B cell (primary cell): ENCODE results near the gene UFSP1. TPM values are rescaled to one million over a fixed set of nuclear protein-coding genes. Genes with fewer than 3 reads are reported as not detected.

Experiments used
- ATAC-seq: fragments of 200-7000 bp; cut with Tn5 transposase; one replicate; pipeline ENCODE4 v1.10.0; 2021; ENCODE audit warnings: low read depth, mild to moderate bottlenecking, moderate number of reproducible peaks, moderate library complexity
- CTCF ChIA-PET: fragments of 350-600 bp; sonication (Branson Sonifier 250); formaldehyde crosslinking; loops from one replicate; lab custom pipeline; 2021; ENCODE audit warnings: antibody characterized with exemption, inconsistent platforms; lab: Charles Lee
- POLR2A ChIA-PET: fragments of 350-600 bp; sonication (Branson Sonifier 250); formaldehyde crosslinking; loops from one replicate; lab custom pipeline; 2021; ENCODE audit warnings: antibody characterized with exemption; lab: Charles Lee
- DNase-seq: peaks from one replicate; pipeline ENCODE4 v3.0.0; 2013
- H2AFZ ChIP-seq: 2 replicates; pipeline ENCODE4 v1.6.1; 2012; ENCODE audit warnings: mild to moderate bottlenecking, low read depth, low read length; ENCODE audit not compliant: insufficient read depth, poor library complexity, severe bottlenecking
- H3K27ac ChIP-seq, 2 donors: 1 replicate in 1 of 2; 2 replicates in 1 of 2; pipeline ENCODE4 v1.5.1; 2012 to 2013; ENCODE audit warnings: low read length in 2 of 2, mild to moderate bottlenecking in 2 of 2, moderate library complexity in 1 of 2
- H3K27me3 ChIP-seq, 4 experiments: fragments of 200-600 bp in 1 of 4; sonication (generic) in 1 of 4; replicated peaks in 1 of 4; 1 replicate in 2 of 4; 2 replicates in 2 of 4; pipeline versions ENCODE4 v1.6.1 to v1.7.0; 2013 to 2016; ENCODE audit warnings: low read length in 3 of 4, mild to moderate bottlenecking in 2 of 4, mixed read lengths in 1 of 4, moderate library complexity in 1 of 4; ENCODE audit not compliant: insufficient read depth in 4 of 4, control insufficient read depth in 3 of 4; ENCODE audit errors: control extremely low read depth in 1 of 4
- H3K36me3 ChIP-seq, 2 experiments: replicated peaks in 1 of 2; 1 replicate in 1 of 2; 2 replicates in 1 of 2; pipeline versions ENCODE4 v1.6.1 to v1.7.1; 2013; ENCODE audit warnings: low read length in 1 of 2; ENCODE audit not compliant: insufficient read depth in 2 of 2, control insufficient read depth in 1 of 2; ENCODE audit errors: control extremely low read depth in 1 of 2, extremely low read depth in 1 of 2
- H3K4me1 ChIP-seq, 2 donors: fragments of 200-600 bp in 1 of 2; sonication (generic) in 1 of 2; 1 replicate in 1 of 2; 2 replicates in 1 of 2; pipeline versions ENCODE4 v1.5.1 to v1.6.1; 2013 to 2017; ENCODE audit warnings: low read length in 2 of 2; ENCODE audit not compliant: control insufficient read depth in 2 of 2, insufficient read depth in 2 of 2
- H3K4me2 ChIP-seq: replicated peaks from 2 replicates; pipeline ENCODE3; 2012; ENCODE audit warnings: mild to moderate bottlenecking, low read depth, low read length; ENCODE audit not compliant: poor library complexity, severe bottlenecking
- H3K4me3 ChIP-seq, 5 experiments: fragments of 200-600 bp in 1 of 5; sonication (generic) in 1 of 5; 1 replicate in 3 of 5; 2 replicates in 2 of 5; pipeline versions ENCODE4 v1.5.1 to v1.7.0; 2011 to 2016; ENCODE audit warnings: low read length in 4 of 5, mild to moderate bottlenecking in 4 of 5, low read depth in 2 of 5, control low read depth in 1 of 5, moderate library complexity in 1 of 5; ENCODE audit not compliant: insufficient read depth in 1 of 5; ENCODE audit errors: control extremely low read depth in 1 of 5, extremely low read depth in 1 of 5
- H3K79me2 ChIP-seq: fragments of 200-600 bp; sonication (generic); one replicate; pipeline ENCODE4 v1.6.0; 2016; ENCODE audit warnings: low read length; ENCODE audit not compliant: control insufficient read depth, insufficient read depth
- H3K9ac ChIP-seq: fragments of 200-600 bp; sonication (generic); 2 replicates; pipeline ENCODE4 v1.6.1; 2017; ENCODE audit warnings: mild to moderate bottlenecking, low read length, moderate library complexity
- H3K9me3 ChIP-seq, 3 donors: one replicate each; pipeline versions ENCODE4 v1.6.1 to v1.7.1; 2013; ENCODE audit warnings: low read length in 2 of 3; ENCODE audit not compliant: control insufficient read depth in 2 of 3, insufficient read depth in 1 of 3; ENCODE audit errors: control extremely low read depth in 1 of 3
- H4K20me1 ChIP-seq: 2 replicates; pipeline ENCODE4 v1.6.0; 2012; ENCODE audit warnings: mild to moderate bottlenecking, low read length; ENCODE audit not compliant: insufficient read depth, control insufficient read depth, poor library complexity, severe bottlenecking
- H3K27ac Mint-ChIP-seq: one replicate; pipeline ENCODE4 v1.8.0; 2021; ENCODE audit warnings: mixed read lengths
- H3K27me3 Mint-ChIP-seq: one replicate; pipeline ENCODE4 v1.8.0; 2021; ENCODE audit warnings: mixed read lengths
- H3K4me1 Mint-ChIP-seq: one replicate; pipeline ENCODE4 v1.8.0; 2021; ENCODE audit warnings: mixed read lengths
- H3K4me3 Mint-ChIP-seq: one replicate; pipeline ENCODE4 v1.8.0; 2021; ENCODE audit warnings: mixed read lengths
- H3K9me3 Mint-ChIP-seq: one replicate; pipeline ENCODE4 v1.8.0; 2022; ENCODE audit warnings: mixed read lengths; ENCODE audit not compliant: insufficient read depth
- CTCF ChIP-seq: fragments of 200-600 bp; IDR thresholded peaks from one replicate; pipeline ENCODE4 v1.8.0; 2022; ENCODE audit warnings: antibody characterized with exemption, mild to moderate bottlenecking
- EZH2 ChIP-seq: IDR thresholded peaks from 2 replicates; pipeline ENCODE4 v1.6.1; 2012; ENCODE audit warnings: borderline replicate concordance, low read depth, mild to moderate bottlenecking, moderate library complexity, low read length; ENCODE audit not compliant: insufficient read depth, poor library complexity, severe bottlenecking
- WGBS: methylation state at CpG from one replicate; pipeline ENCODE4 v1.1.5; 2013; ENCODE audit warnings: missing lambda C conversion rate; ENCODE audit not compliant: insufficient coverage; 5-methylcytosine and 5-hydroxymethylcytosine counted together
- intact Hi-C: fragments of 100-400 bp; cut with micrococcal nuclease; formaldehyde crosslinking; loops from one replicate; pipeline ENCODE4 v1.10.0; 2022
- polyA plus RNA-seq: library from polyadenylated mRNA; depleted of rRNA; stranded (reverse); fragments of >200 nt; gene quantifications from 2 replicates; pipeline ENCODE4 v1.2.3, GENCODE V29; 2012
- total RNA-seq, 2 donors: library from RNA; stranded (reverse); fragments of 120-200 nt in 1 of 2; gene quantifications; 1 replicate in 1 of 2; 2 replicates in 1 of 2; pipeline versions ENCODE4 v1.2.3 to v1.2.4, GENCODE V29; 2013 to 2022

UFSP1 gene
- total and polyA plus RNA-seq, 2 donors (not counting 1 experiment from before 2014, with no cell fraction given) = 3.6 to 4.3 TPM

GRCh38 chr7:100867776-100868485 is 21.6 kb downstream of the UFSP1 start:
- H3K36me3 ChIP-seq = peaks cover 0 to 17% of the 10 kb centered on the region in 2 experiments
- Mint-ChIP-seq H3K27me3 (no peaks in the 10 kb centered on the region), H3K4me1 (peaks cover 24% of the 10 kb centered on the region), H3K4me3 (peak overlapping the region; percentile 79), H3K9me3 (no peaks in the 10 kb centered on the region), H3K27ac (peak overlapping the region; percentile 70)
- no peaks in the 10 kb centered on the region for H4K20me1 ChIP-seq
- peaks cover 5% of the 10 kb centered on the region for H3K79me2 ChIP-seq
- POLR2A ChIA-PET = interaction anchor here (1.3 kb wide), 1 partner anchor 16 kb away, joined by 6 read pairs; the partner anchor contains the start of gene SLC12A9
- no peaks in the 10 kb centered on the region for H3K27me3 ChIP-seq
- WGBS = 22% methylated on average over 24 of the region's 27 CpGs
- TF ChIP-seq CTCF (no peak), EZH2 (no peak)
- CTCF ChIA-PET = interaction anchor here (1.8 kb wide), 1 partner anchor 27 kb away, joined by 3 read pairs; no protein-coding TSS in a partner anchor
- peak; percentile 35 for DNase-seq
- peak overlapping the region in 4 of 5 experiments; percentile 47 to 75 (median 58) for H3K4me3 ChIP-seq
- H3K27ac ChIP-seq = peak overlapping the region; percentile 56 to 75
- peak overlapping the region; percentile 96 for H3K4me2 ChIP-seq
- ATAC-seq = no peak
- H2AFZ ChIP-seq = peak overlapping the region; percentile 74
- peaks cover 21 to 28% of the 10 kb centered on the region in 2 donors for H3K4me1 ChIP-seq
- H3K9me3 ChIP-seq = peaks cover 0 to 4% (median 0%) of the 10 kb centered on the region in 3 donors
- peak overlapping the region; percentile 81 for H3K9ac ChIP-seq
- intact Hi-C loops = no loop called here
